HG03439 (cell line): ENCODE measurements around the gene IL36A.

ENCODE experiments used
- ATAC-seq: cut with Tn5 transposase; IDR thresholded peaks from one replicate; pipeline ENCODE4 v1.9.1; 2021; ENCODE audit warnings: mild to moderate bottlenecking, moderate library complexity; ENCODE audit not compliant: unreplicated experiment

Gene IL36A

GRCh38 chr2:113002677-113003076 lies 2.6 kb upstream of the IL36A start:
- no peak for ATAC-seq

GRCh38 chr2:113007250-113007649 lies 2.0 kb downstream of the IL36A start:
- no peak for ATAC-seq

DNA sequence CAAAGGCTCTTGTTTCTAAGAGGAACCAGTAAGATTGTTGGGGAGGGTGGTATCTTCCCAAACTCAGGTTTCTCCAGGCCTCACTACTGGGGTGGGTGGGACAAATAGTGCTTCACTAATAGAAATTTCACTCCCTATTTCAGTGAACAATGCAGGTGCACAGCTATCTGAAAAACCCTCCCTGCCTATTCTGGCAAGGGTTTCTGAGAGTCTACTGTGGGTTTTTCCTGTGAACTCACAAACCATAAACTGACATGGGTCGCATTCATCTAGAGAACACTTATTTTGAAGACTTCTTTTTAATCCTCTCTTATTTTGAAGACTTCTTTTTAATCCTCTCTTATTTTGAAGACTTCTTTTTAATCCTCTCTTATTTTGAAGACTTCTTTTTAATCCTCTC lies 4.4 kb downstream of the IL36A start:
- ATAC-seq = no peak

- ATAC-seq = no peak
Measured at GRCh38 chr2:113010088-113010487, 4.8 kb downstream of the IL36A start.

DNA sequence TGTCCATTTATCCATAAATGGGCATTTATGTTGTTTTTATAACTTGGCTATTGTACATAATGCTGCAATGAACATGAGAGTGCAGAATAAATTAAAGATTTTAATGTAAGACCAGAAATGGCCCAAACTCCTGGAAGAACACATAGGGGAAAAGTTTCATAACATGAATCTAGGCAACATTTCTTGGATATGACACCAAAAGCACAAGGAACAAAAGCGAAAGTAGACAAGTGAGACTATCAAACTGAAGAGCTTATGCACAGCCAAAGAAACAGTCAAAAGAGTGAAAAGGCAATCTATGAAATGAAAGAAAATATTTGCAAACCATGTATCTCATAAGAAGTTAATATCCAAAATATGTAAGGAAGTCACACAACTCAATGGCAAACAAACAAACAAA lies 5.8 kb downstream of the IL36A start:
- no peak for ATAC-seq

GRCh38 chr2:113012436-113013335 lies 7.4 kb downstream of the IL36A start:
- ATAC-seq = no peak

GRCh38 chr2:113013336-113013661 lies 8.0 kb downstream of the IL36A start:
- no peak for ATAC-seq

DNA sequence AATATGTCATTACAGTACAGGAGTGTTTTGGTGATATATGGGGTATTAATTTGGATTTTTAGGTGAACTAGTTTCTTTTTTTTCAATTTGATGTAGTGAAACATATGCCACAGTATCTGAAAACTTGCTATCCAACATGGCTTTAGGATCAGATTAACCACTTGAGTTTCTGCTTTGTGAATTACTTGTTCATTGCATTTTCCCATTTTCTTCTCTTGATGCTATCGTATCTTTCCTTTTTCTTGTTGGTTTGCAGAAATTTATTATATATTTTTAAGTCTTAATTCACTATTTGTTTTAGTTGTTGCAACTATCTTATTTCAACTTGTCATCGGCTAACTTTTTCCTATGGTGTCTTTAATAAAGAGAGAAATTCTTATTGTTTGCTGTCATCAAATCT lies 8.8 kb downstream of the IL36A start:
- no peak for ATAC-seq

DNA sequence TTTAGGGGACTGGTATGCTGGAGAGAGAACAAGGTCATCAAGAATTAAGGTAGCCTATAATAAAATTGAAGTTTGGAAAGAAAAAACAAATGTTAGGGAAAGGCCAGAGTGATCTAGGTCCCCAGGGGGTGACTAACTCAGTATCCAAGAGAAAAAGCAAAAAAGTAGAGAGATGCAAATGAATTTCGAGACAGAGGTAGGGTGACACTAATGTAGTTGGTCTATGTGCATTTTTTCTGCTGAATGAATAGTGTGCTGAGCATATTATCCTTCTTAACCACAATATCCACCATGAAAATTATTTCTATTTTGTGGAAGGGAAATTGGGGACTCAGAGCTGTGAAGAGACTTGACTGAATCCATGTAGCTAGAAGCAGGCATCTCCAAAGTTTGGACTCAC lies 9.8 kb downstream of the IL36A start:
- ATAC-seq = no peak

GRCh38 chr2:113015655-113016054 lies 10.4 kb downstream of the IL36A start:
- ATAC-seq = no peak

DNA sequence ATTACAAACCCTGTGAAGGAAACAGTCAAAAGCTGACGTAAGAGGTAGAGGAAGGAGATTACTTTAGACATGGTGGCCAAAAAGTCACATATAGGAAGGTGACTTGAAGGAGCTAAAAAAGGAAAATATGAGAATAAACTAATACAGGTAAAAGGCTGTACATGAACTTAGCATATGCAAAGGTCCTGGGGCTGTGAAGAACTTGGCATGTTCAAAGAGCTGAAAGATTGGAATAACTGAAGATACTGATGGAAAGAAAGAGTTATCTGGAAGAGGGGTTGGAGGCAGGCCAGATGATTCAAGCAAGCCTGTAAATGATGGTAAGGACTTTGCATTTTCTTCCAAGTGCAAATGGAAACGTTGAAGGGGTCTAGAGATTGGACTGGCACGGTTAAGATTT lies 13.2 kb downstream of the IL36A start:
- ATAC-seq = no peak

- no peak for ATAC-seq
Measured at GRCh38 chr2:113021312-113021711, 16.1 kb downstream of the IL36A start.

DNA sequence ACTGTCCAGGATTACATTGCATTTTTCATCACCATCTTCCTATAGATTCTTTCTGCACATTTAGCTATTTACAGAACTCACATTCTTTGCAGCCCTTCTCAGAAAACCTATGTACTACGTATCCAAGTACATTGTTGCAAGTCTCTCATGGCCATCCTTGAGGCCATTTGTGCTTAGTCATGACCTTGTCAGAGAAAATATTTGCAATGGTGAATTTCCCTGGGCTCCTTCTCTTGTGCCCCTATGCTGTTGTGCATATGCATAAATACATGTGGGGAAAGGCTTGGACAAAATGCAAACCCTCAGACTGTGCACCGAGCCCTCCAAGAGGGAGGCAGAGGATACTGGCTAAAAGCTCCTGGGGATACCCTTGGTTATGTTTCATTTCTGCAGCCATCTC lies 19.5 kb downstream of the IL36A start:
- ATAC-seq = no peak

- no peak for ATAC-seq
Measured at GRCh38 chr2:113025737-113026136, 20.5 kb downstream of the IL36A start.

GRCh38 chr2:113027691-113028090 lies 22.4 kb downstream of the IL36A start:
- no peak for ATAC-seq

DNA sequence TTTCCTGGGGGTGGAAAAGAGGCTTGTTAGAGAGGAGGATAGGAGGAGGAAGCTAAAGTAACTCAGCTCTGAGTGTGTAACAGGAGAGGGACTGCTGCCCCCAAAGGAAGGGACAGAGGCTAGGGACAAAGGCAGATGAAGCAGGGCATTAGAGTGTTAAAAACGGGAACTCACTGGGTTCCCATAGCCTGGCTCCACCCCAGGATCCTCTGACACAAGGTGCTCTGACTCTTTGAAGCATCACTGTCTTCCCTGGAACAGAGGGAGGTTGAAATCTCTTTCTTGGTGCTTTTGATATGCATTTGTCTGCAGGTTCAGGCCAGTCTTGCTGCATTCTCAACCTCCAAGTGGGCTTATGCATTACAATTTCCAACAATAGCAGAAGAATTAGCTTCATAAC lies 22.9 kb downstream of the IL36A start:
- no peak for ATAC-seq

DNA sequence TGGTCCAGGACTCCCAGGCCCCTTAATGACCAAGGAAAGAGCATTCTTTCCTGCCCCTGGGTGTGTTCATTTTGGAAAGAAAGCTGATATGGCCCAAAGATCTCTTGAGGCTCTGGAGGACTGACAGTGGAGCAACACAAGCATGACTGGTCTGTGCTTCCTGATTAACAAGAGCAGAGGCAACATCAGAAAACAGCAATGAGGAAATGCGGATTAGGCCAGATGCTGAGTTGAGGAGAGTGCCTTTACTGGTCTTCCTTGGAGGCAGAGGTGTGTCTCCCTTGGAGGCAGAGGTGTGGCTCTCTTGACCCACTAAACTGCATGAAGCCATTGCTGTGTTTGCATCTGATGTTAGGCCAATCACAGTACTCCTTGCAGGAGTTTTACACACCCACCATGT lies 27.5 kb downstream of the IL36A start:
- ATAC-seq = no peak

DNA sequence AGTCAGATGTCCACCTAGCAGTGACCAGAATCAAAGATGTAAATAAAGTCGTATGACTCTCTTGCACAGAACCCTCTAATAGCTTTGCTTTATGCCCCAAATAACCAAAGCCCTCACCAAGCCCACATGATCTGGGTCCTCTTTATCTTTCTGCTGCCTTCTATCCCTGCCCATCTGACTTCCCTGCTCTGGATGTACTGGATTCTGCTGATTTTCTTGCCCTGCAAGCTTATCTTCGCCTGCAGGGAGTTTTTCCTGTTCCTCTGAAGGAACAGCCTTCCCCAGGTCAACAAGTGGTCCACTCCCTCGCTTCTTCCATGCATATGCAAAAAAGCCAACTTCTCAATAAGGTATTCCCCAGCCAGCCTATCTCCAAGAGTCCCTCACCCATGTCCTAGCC lies 28.8 kb downstream of the IL36A start:
- no peak for ATAC-seq

GRCh38 chr2:113036763-113037162 lies 31.5 kb downstream of the IL36A start:
- ATAC-seq = no peak

DNA sequence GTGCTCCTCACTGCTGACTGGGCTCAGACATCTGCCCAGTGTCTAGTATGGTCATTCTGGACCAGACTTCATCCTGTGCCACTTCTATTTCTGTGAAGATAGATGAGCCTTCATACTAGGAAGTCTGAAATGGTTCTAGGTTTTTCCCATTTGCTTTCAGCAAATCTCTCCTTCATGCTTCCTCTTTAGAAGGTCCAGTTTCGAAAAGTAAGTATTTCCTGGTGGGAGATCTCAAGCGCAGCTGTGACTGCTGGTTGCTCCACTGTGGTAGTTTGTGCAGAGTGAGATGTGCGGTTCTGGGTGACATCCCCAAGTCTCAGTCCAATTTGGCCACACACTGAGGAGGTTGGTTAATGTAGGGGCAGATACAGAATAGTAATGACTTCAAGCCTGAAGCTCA lies 33.0 kb downstream of the IL36A start:
- no peak for ATAC-seq

DNA sequence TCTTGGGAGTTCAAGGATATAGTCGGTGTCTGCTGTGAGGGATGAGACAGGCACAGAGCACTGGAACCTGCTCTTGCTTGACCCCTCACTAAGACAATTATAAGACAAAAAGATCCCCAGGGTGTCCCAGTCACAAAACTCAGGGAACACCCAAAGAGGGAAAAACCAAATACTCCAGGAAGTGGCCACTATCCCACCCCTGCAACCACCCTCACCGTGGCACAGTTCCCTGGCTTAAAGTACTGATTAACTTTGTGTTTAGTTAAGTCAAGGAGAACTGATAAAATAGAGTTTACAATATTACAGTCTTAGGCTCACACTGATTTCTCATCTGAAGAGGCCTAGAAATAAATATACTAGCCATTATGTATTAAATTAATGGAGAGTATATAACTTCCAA lies 33.9 kb downstream of the IL36A start:
- no peak for ATAC-seq

GRCh38 chr2:113039719-113040118 lies 34.5 kb downstream of the IL36A start:
- ATAC-seq = no peak

DNA sequence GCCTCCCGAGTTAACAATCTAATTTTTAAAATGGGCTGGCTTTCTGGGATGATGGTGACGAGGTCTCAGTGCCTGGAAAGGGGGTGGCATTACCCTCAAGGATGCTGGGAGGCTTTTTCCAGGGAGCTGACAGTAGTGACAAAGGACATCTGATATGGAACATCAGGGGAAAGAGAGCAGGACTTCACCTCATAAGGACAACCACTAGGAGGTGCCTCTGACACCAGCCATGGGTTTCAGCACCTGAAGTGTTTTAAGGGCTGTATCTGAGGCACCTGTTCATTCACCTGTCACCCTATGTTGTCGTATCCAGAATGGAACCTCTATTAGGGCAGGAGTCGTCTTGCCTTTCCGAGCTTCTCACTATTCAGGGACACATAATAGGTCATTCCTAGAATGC lies 36.6 kb downstream of the IL36A start:
- no peak for ATAC-seq
